CD8-positive, alpha-beta memory T cell (primary cell): ENCODE results near the gene RACGAP1. TPM values are rescaled to one million over a fixed set of nuclear protein-coding genes. Genes with fewer than 3 reads are reported as not detected.
"Not testable (repeated sequence)": the region's sequence is repeated elsewhere in the genome, so short reads cannot be mapped to it uniquely, and the experiment has no call there.

ENCODE experiments used
- CTCF ChIA-PET: fragments of 350-600 bp; sonication (Branson Sonifier 250); formaldehyde crosslinking; loops from one replicate; lab custom pipeline; 2021; ENCODE audit warnings: antibody characterized with exemption; lab: Charles Lee
- POLR2A ChIA-PET: fragments of 350-600 bp; sonication (Branson Sonifier 250); formaldehyde crosslinking; loops from one replicate; lab custom pipeline; 2021; ENCODE audit warnings: antibody characterized with exemption; lab: Charles Lee
- DNase-seq, 5 donors: peaks; one replicate each; pipeline versions ENCODE4 v3.0.0 to v3.0.0-alpha.2; 2020 to 2022; ENCODE audit warnings: mixed read lengths in 1 of 5
- H3K27ac ChIP-seq: one replicate; pipeline ENCODE4 v1.7.0; 2013; ENCODE audit warnings: low read depth, mild to moderate bottlenecking, low read length, moderate library complexity
- H3K27me3 ChIP-seq: 2 replicates; pipeline ENCODE4 v1.7.0; 2013; ENCODE audit warnings: low read length, mild to moderate bottlenecking; ENCODE audit not compliant: insufficient read depth, poor library complexity, severe bottlenecking
- H3K36me3 ChIP-seq: 2 replicates; pipeline ENCODE4 v1.7.0; 2013; ENCODE audit warnings: mild to moderate bottlenecking, low read length, moderate library complexity; ENCODE audit not compliant: insufficient read depth
- H3K4me1 ChIP-seq: 2 replicates; pipeline ENCODE4 v1.7.0; 2013; ENCODE audit warnings: mild to moderate bottlenecking, low read length, moderate library complexity; ENCODE audit not compliant: insufficient read depth
- H3K4me3 ChIP-seq: 2 replicates; pipeline ENCODE4 v1.7.0; 2013; ENCODE audit warnings: mild to moderate bottlenecking, low read length
- H3K9me3 ChIP-seq: 2 replicates; pipeline ENCODE4 v1.7.0; 2013; ENCODE audit warnings: mild to moderate bottlenecking, low read length
- H3K27ac Mint-ChIP-seq, 8 donors: one replicate each; pipeline ENCODE4 v1.8.0; 2020 to 2021; ENCODE audit warnings: mixed read lengths in 8 of 8, mild to moderate bottlenecking in 6 of 8, inconsistent platforms in 3 of 8, moderate library complexity in 3 of 8
- H3K27me3 Mint-ChIP-seq, 2 donors: one replicate each; pipeline ENCODE4 v1.8.0; 2020 to 2021; ENCODE audit warnings: mixed read lengths in 2 of 2, mild to moderate bottlenecking in 1 of 2, moderate library complexity in 1 of 2
- H3K36me3 Mint-ChIP-seq, 3 donors: one replicate each; pipeline ENCODE4 v1.8.0; 2020 to 2021; ENCODE audit warnings: mixed read lengths in 3 of 3, inconsistent platforms in 1 of 3, mild to moderate bottlenecking in 1 of 3
- H3K4me1 Mint-ChIP-seq, 3 donors: one replicate each; pipeline ENCODE4 v1.8.0; 2020 to 2021; ENCODE audit warnings: mixed read lengths in 3 of 3, inconsistent platforms in 1 of 3, mild to moderate bottlenecking in 1 of 3
- H3K4me3 Mint-ChIP-seq, 7 donors: one replicate each; pipeline ENCODE4 v1.8.0; 2020 to 2021; ENCODE audit warnings: mixed read lengths in 7 of 7, mild to moderate bottlenecking in 6 of 7, moderate library complexity in 4 of 7, inconsistent platforms in 2 of 7
- H3K9me3 Mint-ChIP-seq, 5 donors: one replicate each; pipeline ENCODE4 v1.8.0; 2020 to 2022; ENCODE audit warnings: mixed read lengths in 5 of 5, mild to moderate bottlenecking in 3 of 5, moderate library complexity in 2 of 5, inconsistent platforms in 1 of 5
- polyA plus RNA-seq: library from polyadenylated mRNA; unstranded; fragments of 300-500 nt; fragmentation: Illumina TruSeq; gene quantifications from one replicate; pipeline ENCODE4 v1.2.3, GENCODE V29; 2021
- total RNA-seq, 2 experiments: library from RNA; stranded (reverse); gene quantifications; one replicate each; pipeline ENCODE4 v1.2.3, GENCODE V29; 2021

Gene RACGAP1
- total and polyA plus RNA-seq, 3 experiments from 2014 or later = 11.9 to 84.3 (median 79.3) TPM

GRCh38 chr12:50003595-50003994 is 21.7 kb downstream of the RACGAP1 start:
- ChIA-PET POLR2A (no interaction called here), CTCF (interaction anchor here (1.2 to 2.0 kb wide), 2 partner anchors 36 to 262 kb away, joined by 3 to 10 read pairs; partner anchors contain the start of gene TMBIM6)
- no peak overlapping the region for H3K4me3 Mint-ChIP-seq
- peaks cover 0 to 48% (median 12%) of the 10 kb centered on the region in 3 donors for H3K36me3 Mint-ChIP-seq
- H3K9me3 ChIP-seq = no peaks in the 10 kb centered on the region
- no peaks in the 10 kb centered on the region for H3K9me3 Mint-ChIP-seq
- H3K36me3 ChIP-seq = peaks cover 7% of the 10 kb centered on the region
- no peak for DNase-seq
- peaks cover 4 to 5% (median 4%) of the 10 kb centered on the region in 3 donors for H3K4me1 Mint-ChIP-seq
- no peaks in the 10 kb centered on the region for H3K27me3 Mint-ChIP-seq
- no peak overlapping the region for H3K27ac ChIP-seq
- H3K4me3 ChIP-seq = no peak overlapping the region
- H3K27ac Mint-ChIP-seq = peak overlapping the region in 1 of 8 donors; percentile 74
- H3K27me3 ChIP-seq = no peaks in the 10 kb centered on the region
- H3K4me1 ChIP-seq = no peaks in the 10 kb centered on the region

GRCh38 chr12:49998453-49998852 is 26.8 kb downstream of the RACGAP1 start:
- Mint-ChIP-seq H3K9me3 (no peaks in the 10 kb centered on the region), H3K27ac (peak overlapping the region in 1 of 8 donors; percentile 66), H3K4me1 (no peaks in the 10 kb centered on the region), H3K4me3 (no peak overlapping the region), H3K27me3 (no peaks in the 10 kb centered on the region), H3K36me3 (peaks cover 10 to 60% (median 19%) of the 10 kb centered on the region in 3 donors)
- POLR2A ChIA-PET = no interaction called here
- H3K9me3 ChIP-seq = no peaks in the 10 kb centered on the region
- H3K36me3 ChIP-seq = peaks cover 7% of the 10 kb centered on the region
- no peak overlapping the region for H3K4me3 ChIP-seq
- no peak for DNase-seq
- no peak overlapping the region for H3K27ac ChIP-seq
- no peaks in the 10 kb centered on the region for H3K4me1 ChIP-seq
- CTCF ChIA-PET = no interaction called here
- H3K27me3 ChIP-seq = no peaks in the 10 kb centered on the region

- no peak for DNase-seq
- POLR2A ChIA-PET = no interaction called here
- Histone ChIP-seq H3K27me3 (no peaks in the 10 kb centered on the region), H3K36me3 (peaks cover 11% of the 10 kb centered on the region), H3K4me3 (no peak overlapping the region), H3K9me3 (no peaks in the 10 kb centered on the region), H3K27ac (no peak overlapping the region), H3K4me1 (no peaks in the 10 kb centered on the region)
- Mint-ChIP-seq H3K27ac (no peak overlapping the region), H3K27me3 (no peaks in the 10 kb centered on the region), H3K4me1 (no peaks in the 10 kb centered on the region), H3K9me3 (no peaks in the 10 kb centered on the region), H3K4me3 (no peak overlapping the region), H3K36me3 (peaks cover 10 to 49% (median 33%) of the 10 kb centered on the region in 3 donors)
- CTCF ChIA-PET = no interaction called here
Observed at GRCh38 chr12:49990273-49990672, 35.0 kb downstream of the RACGAP1 start.

- H3K27ac ChIP-seq, H3K4me1 Mint-ChIP-seq, H3K27me3 Mint-ChIP-seq, H3K4me3 Mint-ChIP-seq, H3K4me3 ChIP-seq, H3K27me3 ChIP-seq, POLR2A ChIA-PET, H3K4me1 ChIP-seq, DNase-seq, H3K9me3 ChIP-seq, H3K9me3 Mint-ChIP-seq: not testable (repeated sequence)
- H3K36me3 Mint-ChIP-seq = peaks cover 10 to 43% (median 28%) of the 10 kb centered on the region in 3 donors
- peaks cover 11% of the 10 kb centered on the region for H3K36me3 ChIP-seq
- H3K27ac Mint-ChIP-seq = peak overlapping the region in 1 of 8 donors; percentile 38
- CTCF ChIA-PET = interaction anchor here (1.5 to 1.8 kb wide), 2 partner anchors 22 to 67 kb away, joined by 4 to 5 read pairs; no protein-coding TSS in a partner anchor
Observed at GRCh38 chr12:49989400-49989799, 35.9 kb downstream of the RACGAP1 start.

GRCh38 chr12:49987625-49988303 is 37.5 kb downstream of the RACGAP1 start:
- Mint-ChIP-seq H3K4me3 (no peak overlapping the region), H3K4me1 (no peaks in the 10 kb centered on the region), H3K27ac (no peak overlapping the region), H3K36me3 (peaks cover under 1 to 33% (median 21%) of the 10 kb centered on the region in 3 donors), H3K27me3 (no peaks in the 10 kb centered on the region), H3K9me3 (no peaks in the 10 kb centered on the region)
- Histone ChIP-seq H3K27me3 (no peaks in the 10 kb centered on the region), H3K27ac (no peak overlapping the region), H3K4me1 (no peaks in the 10 kb centered on the region), H3K9me3 (no peaks in the 10 kb centered on the region), H3K4me3 (no peak overlapping the region), H3K36me3 (peaks cover 11% of the 10 kb centered on the region)
- CTCF ChIA-PET = no interaction called here
- POLR2A ChIA-PET = no interaction called here
- DNase-seq = no peak

GRCh38 chr12:49986476-49986875 is 38.8 kb downstream of the RACGAP1 start:
- CTCF ChIA-PET = interaction anchor here (1.5 to 9.0 kb wide), 3 partner anchors 20 to 53 kb away, joined by 3 to 62 read pairs (median 4); no protein-coding TSS in a partner anchor
- H3K4me1 Mint-ChIP-seq, H3K27me3 ChIP-seq, H3K27me3 Mint-ChIP-seq, H3K9me3 Mint-ChIP-seq, H3K36me3 ChIP-seq, H3K27ac ChIP-seq, H3K4me3 ChIP-seq, DNase-seq, H3K9me3 ChIP-seq, POLR2A ChIA-PET, H3K4me1 ChIP-seq: not testable (repeated sequence)
- peak overlapping the region in 1 of 8 donors; percentile 21 for H3K27ac Mint-ChIP-seq
- H3K4me3 Mint-ChIP-seq = peak overlapping the region in 1 of 7 donors; percentile 15
- H3K36me3 Mint-ChIP-seq = peaks cover 0 to 21% (median 16%) of the 10 kb centered on the region in 3 donors

GRCh38 chr12:49985981-49986380 is 39.3 kb downstream of the RACGAP1 start:
- peaks cover 0 to 21% (median 16%) of the 10 kb centered on the region in 3 donors for H3K36me3 Mint-ChIP-seq
- H3K27ac Mint-ChIP-seq = no peak overlapping the region
- no peaks in the 10 kb centered on the region for H3K27me3 Mint-ChIP-seq
- no peak for DNase-seq
- Histone ChIP-seq H3K4me1 (no peaks in the 10 kb centered on the region), H3K27me3 (no peaks in the 10 kb centered on the region), H3K27ac (no peak overlapping the region), H3K36me3 (peaks cover 8% of the 10 kb centered on the region), H3K9me3 (no peaks in the 10 kb centered on the region), H3K4me3 (no peak overlapping the region)
- no peak overlapping the region for H3K4me3 Mint-ChIP-seq
- H3K9me3 Mint-ChIP-seq = no peaks in the 10 kb centered on the region
- ChIA-PET POLR2A (no interaction called here), CTCF (interaction anchor here (1.5 to 9.0 kb wide), 3 partner anchors 19 to 53 kb away, joined by 3 to 62 read pairs (median 4); no protein-coding TSS in a partner anchor)
- H3K4me1 Mint-ChIP-seq = no peaks in the 10 kb centered on the region
